SU-DHL-6 (cell line): ENCODE measurements around the gene FAAH.

Experiments
- CTCF ChIP-seq: fragments of 200-600 bp; sonication (generic); IDR thresholded peaks from one replicate; pipeline ENCODE4 v1.5.1; 2017; ENCODE audit warnings: antibody characterized with exemption, mild to moderate bottlenecking, low read length, moderate library complexity; ENCODE audit not compliant: insufficient read depth, poor library complexity, severe bottlenecking
- EZH2phosphoT487 ChIP-seq: fragments of 200-600 bp; sonication (generic), shearing (Covaris generic); conservative IDR thresholded peaks from 2 replicates; pipeline ENCODE4 v1.6.1; 2018; ENCODE audit warnings: mild to moderate bottlenecking, antibody characterized with exemption, low read length, moderate library complexity, mixed read lengths

- TF ChIP-seq CTCF, result no peak
- no peak for TF ChIP-seq EZH2phosphoT487
Observed at GRCh38 chr1:46368791-46369190, 25.3 kb upstream of the FAAH start.
